HG02763 (cell line): ENCODE data around the gene PHKG1.
"Not testable (repeated sequence)": the region's sequence is repeated elsewhere in the genome, so short reads cannot be mapped to it uniquely, and the experiment has no call there.

ENCODE experiments used
- ATAC-seq: cut with Tn5 transposase; IDR thresholded peaks from one replicate; pipeline ENCODE4 v1.9.1; 2021; ENCODE audit warnings: mild to moderate bottlenecking, moderate library complexity; ENCODE audit not compliant: unreplicated experiment

The PHKG1 gene

DNA sequence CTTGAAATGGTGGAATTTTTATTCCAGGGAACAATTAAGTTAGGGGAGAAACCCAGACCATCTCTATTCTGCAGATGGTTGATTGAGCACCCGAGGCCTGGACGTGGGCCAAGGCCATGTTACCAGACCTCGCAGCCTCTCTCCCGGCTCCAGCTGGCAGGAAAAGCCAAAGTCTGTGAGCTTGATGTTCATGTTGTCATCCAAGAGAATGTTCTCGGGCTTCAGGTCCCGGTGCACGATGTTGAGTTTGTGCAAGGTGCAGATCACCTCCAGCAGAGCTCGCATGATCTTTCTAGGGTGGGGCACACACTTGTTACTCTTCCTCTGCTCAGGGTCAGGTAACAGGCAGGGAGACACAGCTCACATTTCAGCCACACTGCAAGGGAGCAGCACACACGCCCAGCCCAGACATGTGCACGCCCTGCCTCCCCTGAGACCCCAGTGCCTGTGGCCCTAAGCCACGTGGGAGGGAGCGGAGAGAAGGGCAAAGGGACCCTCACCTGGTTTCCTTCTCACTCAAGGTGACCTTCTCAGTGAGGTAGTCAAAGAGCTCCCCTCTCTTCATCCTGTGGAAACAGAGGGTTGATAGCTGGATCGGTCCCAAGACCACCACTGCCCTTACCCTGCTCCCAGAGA lies 9.5 kb downstream of the PHKG1 start:
- ATAC-seq, result no peak

DNA sequence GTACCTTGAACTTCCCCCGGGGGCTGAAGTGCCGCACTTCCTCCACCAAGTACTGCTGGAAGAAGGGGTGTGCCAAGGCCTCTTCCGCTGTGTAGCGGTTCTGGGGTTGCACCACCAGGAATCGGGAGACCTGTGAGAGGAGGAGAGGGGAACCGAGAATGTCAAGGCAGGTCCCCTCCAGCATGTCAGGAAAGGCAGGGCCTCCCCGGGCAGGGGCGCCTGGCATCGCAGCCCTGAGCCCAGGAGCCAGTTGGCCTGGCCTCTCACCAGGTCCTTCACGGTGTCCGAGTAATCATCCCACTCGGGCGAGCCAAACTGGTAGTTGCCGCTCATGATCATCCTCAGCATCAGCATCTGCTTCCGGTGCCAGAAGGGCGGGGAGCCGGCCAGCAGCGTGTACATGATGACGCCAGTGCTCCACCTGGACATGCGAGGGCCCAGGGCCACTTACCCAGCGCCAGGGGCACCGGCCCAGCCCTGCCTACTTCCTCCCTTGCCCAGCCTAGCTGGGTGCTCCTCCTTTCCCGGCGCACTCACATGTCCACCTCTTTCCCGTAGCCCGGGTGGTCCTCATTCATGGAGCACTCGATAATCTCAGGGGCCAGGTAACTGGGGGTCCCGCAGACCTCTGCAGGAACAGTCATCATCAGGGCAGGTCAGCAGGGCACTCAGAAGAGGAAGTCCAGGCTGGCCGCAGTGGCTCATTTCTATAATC lies 11.0 kb downstream of the PHKG1 start:
- ATAC-seq, result no peak

DNA sequence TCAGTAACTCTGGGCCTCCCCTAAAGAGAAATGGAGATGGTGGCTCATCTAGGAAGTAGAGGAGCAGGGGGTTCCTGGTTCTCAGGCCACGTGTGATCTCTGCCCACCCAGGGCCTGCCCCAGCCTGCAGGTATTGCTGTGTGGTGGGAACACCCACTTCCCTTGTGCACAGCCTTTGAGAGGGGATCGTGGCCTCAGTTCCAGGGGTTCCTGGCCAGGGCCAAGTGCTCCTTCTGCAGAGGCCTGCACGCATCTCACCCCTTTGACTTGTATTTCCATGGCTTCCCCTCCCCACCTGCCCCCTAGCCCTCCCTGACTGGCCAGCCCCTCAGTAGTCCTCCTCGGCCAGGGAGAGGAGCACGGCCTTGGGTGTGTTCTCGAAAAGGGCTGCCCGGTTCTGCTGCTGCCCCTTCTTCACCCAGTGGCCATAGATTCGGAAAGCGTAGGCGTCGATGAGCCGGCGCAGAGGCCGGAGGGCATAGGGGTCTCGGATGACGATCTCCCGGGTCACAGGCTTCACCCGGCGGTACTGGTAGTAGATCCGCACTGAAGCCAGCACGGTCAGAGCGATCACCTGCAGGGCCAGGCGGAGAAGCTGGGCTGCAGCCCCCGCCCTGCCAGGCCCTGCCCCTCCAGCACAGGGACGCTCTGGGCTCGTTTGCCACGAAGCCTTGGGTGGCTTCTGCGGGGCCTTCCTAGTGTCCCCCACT lies 11.9 kb downstream of the PHKG1 start:
- not testable (repeated sequence) for ATAC-seq

DNA sequence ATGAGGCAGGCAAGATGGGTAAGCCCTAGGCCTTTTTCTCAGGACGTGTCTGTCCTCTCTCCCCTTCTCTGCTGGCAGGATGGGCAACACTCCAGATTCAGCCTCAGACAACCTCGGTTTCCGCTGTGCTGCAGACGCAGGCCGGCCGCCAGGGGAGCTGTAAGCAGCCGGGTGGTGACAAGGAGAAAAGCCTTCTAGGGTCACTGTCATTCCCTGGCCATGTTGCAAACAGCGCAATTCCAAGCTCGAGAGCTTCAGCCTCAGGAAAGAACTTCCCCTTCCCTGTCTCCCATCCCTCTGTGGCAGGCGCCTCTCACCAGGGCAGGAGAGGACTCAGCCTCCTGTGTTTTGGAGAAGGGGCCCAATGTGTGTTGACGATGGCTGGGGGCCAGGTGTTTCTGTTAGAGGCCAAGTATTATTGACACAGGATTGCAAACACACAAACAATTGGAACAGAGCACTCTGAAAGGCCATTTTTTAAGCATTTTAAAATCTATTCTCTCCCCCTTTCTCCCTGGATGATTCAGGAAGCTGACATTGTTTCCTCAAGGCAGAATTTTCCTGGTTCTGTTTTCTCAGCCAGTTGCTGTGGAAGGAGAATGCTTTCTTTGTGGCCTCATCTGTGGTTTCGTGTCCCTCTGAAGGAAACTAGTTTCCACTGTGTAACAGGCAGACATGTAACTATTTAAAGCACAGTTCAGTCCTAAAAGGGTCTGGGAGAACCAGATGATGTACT lies 13.1 kb downstream of the PHKG1 start:
- no peak for ATAC-seq

DNA sequence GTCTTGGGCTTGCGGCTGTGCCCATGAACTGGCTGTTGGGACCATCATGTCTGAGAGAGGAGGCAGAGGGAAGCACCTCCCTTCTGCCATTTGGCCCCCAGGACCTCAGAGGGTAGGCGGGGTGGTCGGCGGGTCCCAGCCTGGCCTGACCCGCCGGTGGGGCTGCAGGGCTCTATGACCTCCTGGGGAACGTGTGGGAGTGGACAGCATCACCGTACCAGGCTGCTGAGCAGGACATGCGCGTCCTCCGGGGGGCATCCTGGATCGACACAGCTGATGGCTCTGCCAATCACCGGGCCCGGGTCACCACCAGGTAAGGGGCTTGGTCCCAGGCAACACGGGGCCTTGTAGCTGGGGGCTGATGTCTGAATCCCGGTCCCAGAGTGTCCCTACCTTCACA lies 14.6 kb downstream of the PHKG1 start:
- ATAC-seq, result no peak

DNA sequence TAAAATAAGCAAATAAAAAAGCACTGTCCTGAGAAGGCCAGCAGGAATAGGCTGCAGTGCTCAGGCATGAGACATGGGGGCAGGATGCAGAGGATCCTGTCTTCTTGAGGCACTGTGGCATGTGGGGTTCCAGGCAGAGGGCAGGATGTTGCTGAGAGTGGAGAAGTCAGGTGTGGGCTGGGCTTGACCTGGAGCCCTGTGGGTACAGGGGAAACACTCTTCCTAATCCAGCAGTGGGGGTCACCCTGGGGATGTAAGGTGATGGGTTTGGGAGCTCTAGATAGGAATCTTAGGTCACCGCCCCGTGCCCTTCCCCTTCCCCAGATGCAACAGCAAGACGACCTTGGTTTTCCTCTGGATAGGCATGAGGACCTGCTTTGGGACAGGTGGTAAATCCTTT lies 15.1 kb downstream of the PHKG1 start:
- no peak for ATAC-seq

DNA sequence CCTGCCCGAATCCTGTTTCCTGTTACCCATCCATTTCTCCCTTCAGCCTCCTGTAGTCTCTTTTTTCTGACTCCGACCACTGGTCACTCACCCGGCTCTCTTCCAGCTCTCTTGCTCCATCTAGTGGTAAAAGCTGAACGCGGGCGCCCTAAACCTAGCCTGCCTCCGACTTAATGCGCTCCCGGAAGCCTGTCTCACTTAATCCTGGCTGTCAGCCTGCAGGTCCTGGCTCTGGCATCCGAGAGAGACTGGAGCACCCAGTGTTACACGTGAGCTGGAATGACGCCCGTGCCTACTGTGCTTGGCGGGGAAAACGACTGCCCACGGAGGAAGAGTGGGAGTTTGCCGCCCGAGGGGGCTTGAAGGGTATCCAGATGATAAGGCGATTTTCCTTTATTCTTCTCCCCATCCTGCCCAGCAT lies 18.4 kb downstream of the PHKG1 start:
- ATAC-seq, result peak; percentile 87

DNA sequence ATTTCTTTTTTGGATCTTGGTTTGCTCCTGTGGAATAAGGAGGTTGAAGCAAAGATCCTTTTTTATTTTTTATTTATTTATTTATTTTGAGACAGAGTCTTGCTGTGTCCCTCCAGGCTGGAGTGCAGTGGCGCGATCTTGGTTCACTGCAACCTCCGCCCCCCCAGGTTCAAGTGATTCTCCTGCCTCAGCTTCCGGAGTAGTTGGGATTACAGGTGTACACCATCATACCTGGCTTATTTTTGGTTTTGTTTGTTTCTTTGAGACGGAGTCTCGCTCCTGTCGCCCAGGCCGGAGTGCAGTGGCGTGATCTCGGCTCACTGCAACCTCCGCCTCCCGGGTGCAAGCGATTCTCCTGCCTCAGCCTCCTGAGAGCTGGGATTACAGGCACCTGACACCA lies 26.4 kb downstream of the PHKG1 start:
- ATAC-seq, result not testable (repeated sequence)

DNA sequence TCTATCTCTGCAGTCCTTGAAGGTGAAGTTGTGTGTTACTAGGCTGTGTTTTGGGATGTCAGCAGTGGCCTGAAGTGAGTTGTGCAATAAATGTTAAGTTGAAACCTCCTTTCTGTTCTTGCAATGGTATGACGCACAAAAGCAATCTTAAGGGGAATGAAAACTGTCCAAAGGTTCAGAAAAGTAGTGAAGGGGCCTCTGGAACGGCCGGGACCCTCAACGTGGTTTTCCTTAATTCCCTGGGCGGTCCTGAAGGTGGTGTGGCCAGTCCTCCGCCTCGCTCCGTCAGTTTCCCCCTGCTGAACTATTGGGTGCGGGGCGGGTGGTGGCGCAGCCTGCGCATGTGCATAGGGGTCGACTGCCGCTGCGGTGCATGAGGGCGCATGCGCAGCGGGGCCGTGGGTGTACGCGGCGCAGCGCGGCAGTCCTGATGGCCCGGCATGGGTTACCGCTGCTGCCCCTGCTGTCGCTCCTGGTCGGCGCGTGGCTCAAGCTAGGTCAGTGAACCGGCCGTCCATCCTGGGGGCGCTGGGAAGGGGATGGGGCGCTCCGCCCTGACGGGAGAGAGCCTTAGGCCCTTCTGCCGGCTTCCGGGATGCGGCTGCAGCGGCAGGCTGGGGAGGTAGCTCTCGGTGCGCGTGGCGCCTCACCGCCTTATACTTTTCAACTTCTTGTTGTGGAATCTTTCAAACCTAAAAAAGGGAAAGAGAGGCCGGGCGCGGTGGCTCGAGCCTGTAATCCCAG lies 28.7 kb downstream of the PHKG1 start, which contains the start of gene SUMF2:
SUMF2 (plus strand) TSS at position 405 of the 744 bp plus-strand sequence; CDS start at position 431, 26 bp downstream.
- ATAC-seq, result peak; percentile 94

DNA sequence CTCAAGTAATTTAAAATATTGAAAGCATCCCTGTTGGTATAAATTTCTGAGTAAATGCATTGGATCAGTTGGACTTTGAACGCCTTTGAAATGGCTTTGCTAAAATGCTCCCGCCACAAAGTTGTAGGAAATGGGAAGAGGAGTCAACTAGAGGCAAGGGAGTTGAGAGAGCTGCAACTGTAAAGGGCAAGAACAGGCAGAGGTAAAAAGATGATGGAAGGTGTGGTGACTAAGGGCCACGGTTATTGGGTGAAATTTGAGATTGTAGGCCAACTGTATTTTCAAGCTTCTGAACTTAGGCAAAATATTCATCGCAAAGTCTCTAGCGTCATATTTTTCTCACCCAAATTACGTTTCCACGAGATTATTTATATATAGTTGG lies 29.3 kb downstream of the PHKG1 start:
- ATAC-seq, result no peak

DNA sequence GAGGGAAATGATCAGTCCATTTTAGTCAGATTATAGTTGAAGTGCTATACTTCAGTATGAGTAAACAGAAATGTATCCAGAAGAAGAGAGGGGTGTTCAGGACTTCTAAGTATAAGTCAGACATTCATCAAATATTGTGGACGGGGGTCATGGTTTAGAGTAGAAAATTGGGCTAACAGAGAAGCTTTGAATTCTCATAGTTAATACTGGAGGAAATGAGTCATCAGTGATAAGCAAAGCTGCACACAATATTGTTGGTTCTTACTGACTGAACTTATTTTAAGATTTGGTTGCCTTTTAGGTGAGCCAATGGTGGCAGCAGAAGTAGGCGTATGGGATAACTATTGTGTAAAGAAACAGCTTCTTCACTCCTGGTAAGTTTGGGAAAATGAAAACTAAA lies 30.4 kb downstream of the PHKG1 start:
- no peak for ATAC-seq

DNA sequence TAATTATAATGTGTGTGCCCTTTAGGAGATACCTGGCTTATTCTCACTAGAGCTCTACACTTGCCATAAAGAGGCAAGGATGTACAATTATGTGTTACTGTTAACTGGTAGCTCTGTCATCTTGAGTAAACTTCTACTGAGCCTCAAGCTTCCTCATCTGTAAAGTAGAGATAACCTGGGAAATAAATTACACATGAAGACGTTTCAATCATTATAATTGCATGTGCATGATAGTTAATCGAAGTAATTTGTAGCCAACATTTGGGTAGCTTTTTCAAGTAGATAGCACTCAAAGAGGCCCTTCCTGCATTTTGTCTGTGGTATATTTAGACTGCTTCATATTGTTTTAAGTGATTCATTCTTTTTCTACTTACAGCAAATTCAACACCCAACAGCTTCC lies 38.8 kb downstream of the PHKG1 start:
- no peak for ATAC-seq

DNA sequence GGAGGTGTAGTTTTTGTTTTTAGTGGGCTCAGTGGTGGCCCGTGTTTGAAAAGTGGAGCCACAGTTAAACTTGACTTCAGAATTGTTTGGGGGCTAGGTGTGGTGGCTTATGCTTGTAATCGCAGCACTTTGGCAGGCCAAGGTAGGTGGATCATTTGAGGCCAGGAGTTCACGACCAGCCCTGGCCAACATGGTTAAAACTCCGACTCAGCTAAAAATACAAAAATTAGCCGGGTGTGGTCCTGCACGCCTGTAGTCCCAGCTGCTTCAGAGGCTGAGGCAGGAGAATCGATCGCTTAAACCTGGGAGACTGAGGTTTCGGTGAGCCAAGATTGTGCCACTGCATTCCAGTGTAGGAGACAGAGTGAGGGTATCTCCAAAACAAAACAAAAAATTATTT lies 39.4 kb downstream of the PHKG1 start:
- no peak for ATAC-seq

DNA sequence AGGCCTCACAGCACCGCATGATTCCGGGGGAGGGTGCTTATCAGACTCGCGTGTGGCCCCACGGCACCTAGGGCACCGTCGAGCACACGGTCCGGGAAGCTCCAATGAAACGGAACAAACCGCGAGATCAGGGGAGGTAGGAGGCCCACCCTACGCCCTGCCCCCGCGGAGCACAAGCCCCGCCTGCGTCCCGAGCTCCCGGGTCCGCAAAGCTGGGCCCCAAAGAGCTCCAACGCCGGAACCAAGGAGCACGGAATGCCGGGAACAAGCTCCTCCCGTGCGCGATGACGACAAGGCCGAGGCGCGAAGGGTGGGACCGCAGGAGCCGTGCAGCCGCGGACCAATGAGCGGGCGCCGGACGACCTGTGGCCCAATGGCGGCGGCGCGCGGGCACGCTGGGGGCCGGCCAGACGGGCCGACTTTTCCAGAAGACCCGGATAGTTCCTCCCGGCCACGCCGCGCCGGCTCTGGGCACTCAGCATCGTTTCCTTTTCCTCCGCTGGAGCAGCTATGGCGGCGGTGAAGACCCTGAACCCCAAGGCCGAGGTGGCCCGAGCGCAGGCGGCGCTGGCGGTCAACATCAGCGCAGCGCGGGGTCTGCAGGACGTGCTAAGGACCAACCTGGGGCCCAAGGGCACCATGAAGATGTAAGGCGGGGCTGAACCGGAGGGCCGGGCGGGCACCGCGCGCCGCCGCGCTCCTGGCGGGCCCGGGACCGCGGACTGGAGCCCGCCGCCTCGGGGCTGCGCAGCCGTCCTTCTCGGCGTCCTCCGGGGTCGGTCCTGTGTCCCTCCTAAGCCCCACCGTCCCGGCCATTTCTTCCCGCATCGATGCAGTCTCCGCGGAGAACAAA lies 41.2 kb downstream of the PHKG1 start, which contains the start of the genes CCT6A and PSPH:
CCT6A (plus strand) TSS at position 427 of the 853 bp plus-strand sequence; CDS start at position 511, 84 bp downstream.
PSPH (minus strand) TSS at position 106 of the 853 bp plus-strand sequence. CDS start 30,232 bp downstream, outside the sequence.
- ATAC-seq, result peak; percentile 96

DNA sequence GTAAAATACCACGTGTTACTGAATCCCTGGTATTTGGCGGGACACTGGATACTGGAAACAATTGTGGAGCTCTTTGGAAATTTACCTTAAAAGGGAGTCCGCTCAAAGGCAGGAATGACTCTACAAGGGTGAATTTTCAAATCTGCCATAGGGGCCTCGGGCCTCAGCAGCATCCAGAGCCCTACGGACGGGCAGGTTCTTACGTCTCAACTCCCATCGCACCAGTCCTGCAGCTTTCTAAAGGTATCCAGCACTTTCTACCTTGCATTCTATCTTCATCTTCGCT lies 41.8 kb downstream of the PHKG1 start:
- ATAC-seq, result no peak

DNA sequence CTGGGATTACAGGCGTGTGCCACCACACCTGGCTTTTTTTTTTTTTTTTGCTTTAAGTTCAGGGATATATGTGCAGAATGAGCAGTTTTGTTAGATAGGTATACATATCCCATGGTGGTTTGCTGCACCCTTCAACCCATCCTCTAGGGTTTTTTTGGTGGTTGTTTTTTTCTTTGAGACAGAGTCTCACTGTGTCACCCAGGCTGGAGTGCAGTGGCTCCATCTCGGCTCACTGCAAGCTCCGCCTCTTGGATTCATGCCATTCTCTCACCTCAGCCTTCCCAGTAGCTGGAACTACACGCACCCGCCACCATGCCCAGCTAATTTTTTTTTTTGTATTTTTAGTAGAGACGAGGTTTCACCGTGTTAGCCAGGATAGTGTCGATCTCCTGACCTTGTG lies 44.0 kb downstream of the PHKG1 start:
- not testable (repeated sequence) for ATAC-seq

DNA sequence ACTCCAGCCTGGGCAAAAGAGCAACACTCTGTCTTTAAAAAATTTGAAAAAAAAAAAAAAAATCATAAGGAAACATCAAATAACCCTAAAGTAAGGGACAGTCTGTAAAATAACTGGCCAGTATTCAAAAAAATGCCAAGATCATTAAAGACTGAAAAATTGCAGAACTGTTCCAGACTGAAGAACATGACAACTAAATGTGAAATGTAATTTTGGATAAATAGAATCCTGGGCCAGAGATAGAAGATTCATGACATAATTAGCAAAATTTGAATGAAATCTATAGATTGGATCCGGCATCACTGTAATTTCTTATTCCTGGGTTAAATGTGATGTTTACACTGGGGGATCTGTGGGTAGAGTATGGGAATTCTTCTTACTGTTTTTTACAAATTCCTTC lies 44.5 kb downstream of the PHKG1 start:
- no peak for ATAC-seq

DNA sequence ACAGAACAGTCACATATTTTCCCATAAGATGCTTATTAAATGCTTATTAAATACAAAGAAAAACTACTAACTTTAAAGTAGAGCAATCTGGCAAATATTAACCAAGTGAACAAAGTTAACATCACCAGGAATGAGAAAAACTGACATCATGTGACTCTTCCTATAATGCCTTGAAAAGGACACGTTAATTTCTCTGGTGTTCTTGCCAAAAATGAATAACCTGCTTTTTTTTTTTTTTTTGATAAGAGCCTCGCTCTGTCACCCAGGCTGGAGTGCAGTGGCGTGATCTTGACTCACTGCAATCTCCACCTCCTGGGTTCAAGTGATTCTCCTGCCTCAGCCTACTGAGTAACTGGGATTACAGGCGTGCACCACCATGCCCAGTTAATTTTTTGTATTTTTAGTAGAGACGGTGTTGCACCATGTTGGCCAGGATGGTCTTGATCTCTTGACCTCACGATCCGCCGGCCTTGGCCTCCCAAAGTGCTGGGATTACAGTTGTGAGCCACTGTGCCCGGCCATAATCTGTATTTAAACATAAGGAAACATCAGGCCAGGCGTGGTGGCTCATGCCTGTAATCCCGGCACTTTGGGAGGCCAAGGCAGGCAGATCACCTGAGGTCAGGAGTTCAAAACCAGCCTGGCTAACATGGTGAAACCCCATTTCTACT lies 45.2 kb downstream of the PHKG1 start:
- not testable (repeated sequence) for ATAC-seq
